Activated naive CD8-positive, alpha-beta T cell treated with anti-CD3 and anti-CD28 coated beads, Interleukin-2, amount 10 ng/mL, durations not matched to agents 7 days and 5 days (primary cell): ENCODE results near the gene LAMC2. TPM values are rescaled to one million over a fixed set of nuclear protein-coding genes. Genes with fewer than 3 reads are reported as not detected.
"Not testable (repeated sequence)": the region's sequence is repeated elsewhere in the genome, so short reads cannot be mapped to it uniquely, and the experiment has no call there.

Experiments
- ATAC-seq: fragments of 150-1000 bp; cut with Tn5 transposase; one replicate; pipeline ENCODE4 v1.10.0; 2021; ENCODE audit warnings: low read depth, moderate library complexity
- POLR2A ChIA-PET: fragments of 350-600 bp; sonication (Branson Sonifier 250); formaldehyde crosslinking; loops from one replicate; lab custom pipeline; 2021; ENCODE audit warnings: antibody characterized with exemption; lab: Charles Lee
- DNase-seq: peaks from one replicate; pipeline ENCODE4 v3.0.0; 2021
- H3K27ac Mint-ChIP-seq: one replicate; pipeline ENCODE4 v1.8.0; 2022; ENCODE audit warnings: mild to moderate bottlenecking, mixed read lengths
- H3K27me3 Mint-ChIP-seq: one replicate; pipeline ENCODE4 v1.8.0; 2022; ENCODE audit warnings: mild to moderate bottlenecking, moderate library complexity, mixed read lengths
- H3K36me3 Mint-ChIP-seq: one replicate; pipeline ENCODE4 v1.8.0; 2021; ENCODE audit warnings: mild to moderate bottlenecking, mixed read lengths
- H3K4me1 Mint-ChIP-seq: one replicate; pipeline ENCODE4 v1.8.0; 2021; ENCODE audit warnings: mixed read lengths
- H3K4me3 Mint-ChIP-seq: one replicate; pipeline ENCODE4 v1.8.0; 2022; ENCODE audit warnings: mild to moderate bottlenecking, moderate library complexity, mixed read lengths
- H3K9me3 Mint-ChIP-seq: one replicate; pipeline ENCODE4 v1.8.0; 2021; ENCODE audit warnings: mixed read lengths
- total RNA-seq, 2 experiments: library from RNA; stranded (reverse); gene quantifications; one replicate each; pipeline ENCODE4 v1.2.3, GENCODE V29; 2021

The LAMC2 gene
- total RNA-seq, 2 experiments from 2014 or later, result not detected

DNA sequence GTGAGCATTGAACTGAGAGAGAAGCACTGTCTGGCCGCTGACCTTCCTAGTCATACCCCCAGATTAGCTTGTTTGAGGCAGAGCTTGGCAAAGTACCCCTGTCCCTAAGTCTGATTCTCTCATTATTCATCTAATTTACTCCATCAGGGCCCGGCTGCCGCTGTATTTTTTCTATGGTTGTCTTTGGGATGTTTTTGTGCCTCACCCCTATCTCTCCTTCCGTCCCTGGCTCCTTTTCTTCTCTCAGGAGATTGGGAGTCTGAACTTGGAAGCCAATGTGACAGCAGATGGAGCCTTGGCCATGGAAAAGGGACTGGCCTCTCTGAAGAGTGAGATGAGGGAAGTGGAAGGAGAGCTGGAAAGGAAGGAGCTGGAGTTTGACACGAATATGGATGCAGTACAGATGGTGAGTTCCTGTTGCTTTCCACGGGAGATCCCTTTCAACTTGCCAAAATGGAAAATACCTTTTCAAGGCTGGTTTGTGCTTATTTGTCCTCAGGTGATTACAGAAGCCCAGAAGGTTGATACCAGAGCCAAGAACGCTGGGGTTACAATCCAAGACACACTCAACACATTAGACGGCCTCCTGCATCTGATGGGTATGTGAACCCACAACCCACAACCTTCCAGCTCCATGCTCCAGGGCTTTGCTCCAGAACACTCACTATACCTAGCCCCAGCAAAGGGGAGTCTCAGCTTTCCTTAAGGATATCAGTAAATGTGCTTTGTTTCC lies 53.9 kb downstream of the LAMC2 start:
- no peaks in the 10 kb centered on the region for H3K4me1 Mint-ChIP-seq
- no peak for ATAC-seq
- H3K27ac Mint-ChIP-seq, result no peak overlapping the region
- peaks cover 5% of the 10 kb centered on the region for H3K27me3 Mint-ChIP-seq
- no peaks in the 10 kb centered on the region for H3K36me3 Mint-ChIP-seq
- H3K9me3 Mint-ChIP-seq, result no peaks in the 10 kb centered on the region
- no peak overlapping the region for H3K4me3 Mint-ChIP-seq
- DNase-seq, result no peak
- POLR2A ChIA-PET, result no interaction called here

DNA sequence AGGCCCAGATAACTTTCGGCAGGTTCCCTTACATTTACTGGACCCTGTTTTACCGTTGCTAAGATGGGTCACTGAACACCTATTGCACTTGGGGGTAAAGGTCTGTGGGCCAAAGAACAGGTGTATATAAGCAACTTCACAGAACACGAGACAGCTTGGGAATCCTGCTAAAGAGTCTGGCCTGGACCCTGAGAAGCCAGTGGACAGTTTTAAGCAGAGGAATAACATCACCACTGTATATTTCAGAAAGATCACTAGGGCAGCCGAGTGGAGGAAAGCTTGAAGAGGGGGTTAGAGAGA lies 54.4 kb downstream of the LAMC2 start:
- H3K36me3 Mint-ChIP-seq, result no peaks in the 10 kb centered on the region

DNA sequence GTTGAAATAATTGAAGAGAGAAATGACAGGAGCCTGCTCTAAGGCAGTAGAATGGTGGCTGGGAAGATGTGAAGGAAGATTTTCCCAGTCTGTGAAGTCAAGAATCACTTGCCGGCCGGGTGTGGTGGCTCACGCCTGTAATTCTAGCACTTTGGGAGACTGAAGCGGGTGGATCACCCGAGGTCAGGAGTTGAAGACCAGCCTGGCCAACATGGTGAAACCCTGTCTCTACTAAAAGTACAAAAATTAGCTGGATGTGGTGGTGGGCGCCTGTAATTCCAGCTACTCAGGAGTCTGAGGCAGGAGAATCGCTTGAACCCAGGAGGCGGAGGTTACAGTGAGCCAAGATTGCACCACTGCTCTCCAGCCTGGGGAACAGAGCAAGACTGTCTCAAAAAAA lies 54.8 kb downstream of the LAMC2 start:
- H3K9me3 Mint-ChIP-seq, result not testable (repeated sequence)

More for the DNA sequence above, 54.4 kb downstream of the LAMC2 start:
- Mint-ChIP-seq H3K4me3 (no peak overlapping the region), H3K4me1 (no peaks in the 10 kb centered on the region), H3K27me3 (peaks cover 5% of the 10 kb centered on the region), H3K27ac (no peak overlapping the region), H3K9me3 (no peaks in the 10 kb centered on the region)
- DNase-seq (no peak), ATAC-seq (no peak)
- POLR2A ChIA-PET, result no interaction called here

DNA sequence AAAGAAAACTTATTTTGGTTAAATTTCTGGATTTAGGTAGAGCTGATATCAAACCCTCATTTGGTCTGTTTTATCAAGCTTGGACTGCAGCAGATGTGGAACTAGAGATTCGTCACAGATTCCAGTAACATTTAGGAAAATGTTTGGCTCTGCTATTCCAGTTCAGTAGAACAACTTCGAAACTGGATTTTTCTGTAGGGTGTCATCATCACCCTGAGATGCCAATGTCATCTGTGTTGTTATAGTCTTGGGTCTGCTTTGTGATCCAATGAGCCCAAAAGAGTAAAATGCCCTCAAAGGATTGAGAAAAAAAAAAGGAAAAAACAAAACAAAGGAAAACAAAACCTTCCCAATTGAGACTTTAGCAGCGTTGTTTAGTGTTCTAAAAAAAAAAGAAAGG lies 55.4 kb downstream of the LAMC2 start:
- peaks cover 5% of the 10 kb centered on the region for H3K27me3 Mint-ChIP-seq
- DNase-seq (no peak), ATAC-seq (no peak)
- POLR2A ChIA-PET, result no interaction called here
- H3K9me3 Mint-ChIP-seq, result no peaks in the 10 kb centered on the region
- H3K4me3 Mint-ChIP-seq, result no peak overlapping the region
- H3K27ac Mint-ChIP-seq, result no peak overlapping the region
- no peaks in the 10 kb centered on the region for H3K36me3 Mint-ChIP-seq
- no peaks in the 10 kb centered on the region for H3K4me1 Mint-ChIP-seq

More for the DNA sequence above, 54.8 kb downstream of the LAMC2 start:
- H3K4me1 Mint-ChIP-seq, H3K27me3 Mint-ChIP-seq, H3K4me3 Mint-ChIP-seq, POLR2A ChIA-PET, H3K36me3 Mint-ChIP-seq, ATAC-seq, H3K27ac Mint-ChIP-seq, DNase-seq: not testable (repeated sequence)

DNA sequence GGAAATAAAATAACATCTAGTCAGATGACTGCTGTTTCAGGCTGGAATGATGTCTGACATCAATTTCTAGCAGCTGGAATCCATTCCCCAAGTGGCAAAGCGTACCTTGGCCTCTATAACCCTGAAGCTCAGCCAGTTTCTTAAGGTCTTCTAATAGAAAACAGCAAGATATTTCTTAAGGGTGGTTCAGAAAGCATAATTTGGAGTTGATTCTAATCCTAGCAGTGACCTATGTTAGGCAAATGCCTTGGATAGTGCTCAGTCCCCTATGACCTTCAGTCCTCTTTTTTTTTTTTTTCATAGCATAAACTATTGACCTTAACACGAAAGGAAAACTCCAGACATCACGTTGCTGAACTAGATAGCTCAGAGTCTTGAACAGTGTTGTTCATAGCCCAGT lies 56.5 kb downstream of the LAMC2 start:
- H3K27me3 Mint-ChIP-seq, result peaks cover 12% of the 10 kb centered on the region
- ATAC-seq, result no peak

DNA sequence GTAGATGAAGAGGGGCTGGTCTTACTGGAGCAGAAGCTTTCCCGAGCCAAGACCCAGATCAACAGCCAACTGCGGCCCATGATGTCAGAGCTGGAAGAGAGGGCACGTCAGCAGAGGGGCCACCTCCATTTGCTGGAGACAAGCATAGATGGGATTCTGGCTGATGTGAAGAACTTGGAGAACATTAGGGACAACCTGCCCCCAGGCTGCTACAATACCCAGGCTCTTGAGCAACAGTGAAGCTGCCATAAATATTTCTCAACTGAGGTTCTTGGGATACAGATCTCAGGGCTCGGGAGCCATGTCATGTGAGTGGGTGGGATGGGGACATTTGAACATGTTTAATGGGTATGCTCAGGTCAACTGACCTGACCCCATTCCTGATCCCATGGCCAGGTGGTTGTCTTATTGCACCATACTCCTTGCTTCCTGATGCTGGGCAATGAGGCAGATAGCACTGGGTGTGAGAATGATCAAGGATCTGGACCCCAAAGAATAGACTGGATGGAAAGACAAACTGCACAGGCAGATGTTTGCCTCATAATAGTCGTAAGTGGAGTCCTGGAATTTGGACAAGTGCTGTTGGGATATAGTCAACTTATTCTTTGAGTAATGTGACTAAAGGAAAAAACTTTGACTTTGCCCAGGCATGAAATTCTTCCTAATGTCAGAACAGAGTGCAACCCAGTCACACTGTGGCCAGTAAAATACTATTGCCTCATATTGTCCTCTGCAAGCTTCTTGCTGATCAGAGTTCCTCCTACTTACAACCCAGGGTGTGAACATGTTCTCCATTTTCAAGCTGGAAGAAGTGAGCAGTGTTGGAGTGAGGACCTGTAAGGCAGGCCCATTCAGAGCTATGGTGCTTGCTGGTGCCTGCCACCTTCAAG lies 57.3 kb downstream of the LAMC2 start:
- DNase-seq (no peak), ATAC-seq (no peak)
- POLR2A ChIA-PET, result no interaction called here
- Mint-ChIP-seq H3K27ac (no peak overlapping the region), H3K4me3 (no peak overlapping the region), H3K9me3 (no peaks in the 10 kb centered on the region), H3K4me1 (no peaks in the 10 kb centered on the region), H3K36me3 (no peaks in the 10 kb centered on the region), H3K27me3 (peaks cover 14% of the 10 kb centered on the region)

More for the DNA sequence above, 56.5 kb downstream of the LAMC2 start:
- Mint-ChIP-seq H3K36me3 (no peaks in the 10 kb centered on the region), H3K4me1 (no peaks in the 10 kb centered on the region), H3K4me3 (no peak overlapping the region), H3K27ac (no peak overlapping the region), H3K9me3 (no peaks in the 10 kb centered on the region)
- DNase-seq, result no peak
- POLR2A ChIA-PET, result no interaction called here

DNA sequence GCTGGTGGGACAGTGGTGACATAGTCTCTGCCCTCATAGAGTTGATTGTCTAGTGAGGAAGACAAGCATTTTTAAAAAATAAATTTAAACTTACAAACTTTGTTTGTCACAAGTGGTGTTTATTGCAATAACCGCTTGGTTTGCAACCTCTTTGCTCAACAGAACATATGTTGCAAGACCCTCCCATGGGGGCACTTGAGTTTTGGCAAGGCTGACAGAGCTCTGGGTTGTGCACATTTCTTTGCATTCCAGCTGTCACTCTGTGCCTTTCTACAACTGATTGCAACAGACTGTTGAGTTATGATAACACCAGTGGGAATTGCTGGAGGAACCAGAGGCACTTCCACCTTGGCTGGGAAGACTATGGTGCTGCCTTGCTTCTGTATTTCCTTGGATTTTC lies 58.4 kb downstream of the LAMC2 start:
- H3K4me3 Mint-ChIP-seq, result no peak overlapping the region
- ATAC-seq, result no peak
- no peaks in the 10 kb centered on the region for H3K4me1 Mint-ChIP-seq

DNA sequence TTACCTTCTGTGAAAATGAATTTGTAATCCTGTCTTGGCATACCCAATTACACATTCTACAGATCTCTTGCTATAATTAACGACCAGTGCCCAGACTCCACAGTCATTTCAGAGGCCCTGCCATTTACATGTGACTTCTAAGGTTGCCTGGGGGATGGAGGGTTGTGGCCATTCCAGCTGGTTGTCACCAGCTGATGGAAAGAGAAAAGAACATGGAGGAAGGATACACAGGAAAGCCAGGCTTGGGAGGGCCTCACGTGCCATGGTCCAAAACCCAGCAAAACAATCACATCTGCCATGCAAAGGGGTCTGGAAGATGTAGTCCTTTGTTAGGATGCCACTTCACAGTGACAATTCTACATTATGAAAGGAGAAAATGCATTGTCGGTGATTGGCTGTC lies 59.3 kb downstream of the LAMC2 start:
- peaks cover 14% of the 10 kb centered on the region for H3K27me3 Mint-ChIP-seq
- no peak for DNase-seq
- no peaks in the 10 kb centered on the region for H3K36me3 Mint-ChIP-seq
- no peaks in the 10 kb centered on the region for H3K9me3 Mint-ChIP-seq
- H3K4me3 Mint-ChIP-seq, result no peak overlapping the region
- H3K4me1 Mint-ChIP-seq, result peaks cover 3% of the 10 kb centered on the region
- POLR2A ChIA-PET, result no interaction called here
- H3K27ac Mint-ChIP-seq, result no peak overlapping the region
- ATAC-seq, result no peak

More for the DNA sequence above, 58.4 kb downstream of the LAMC2 start:
- H3K36me3 Mint-ChIP-seq, result no peaks in the 10 kb centered on the region
- no peaks in the 10 kb centered on the region for H3K9me3 Mint-ChIP-seq
- peaks cover 14% of the 10 kb centered on the region for H3K27me3 Mint-ChIP-seq
- DNase-seq, result no peak
- POLR2A ChIA-PET, result no interaction called here
- no peak overlapping the region for H3K27ac Mint-ChIP-seq

DNA sequence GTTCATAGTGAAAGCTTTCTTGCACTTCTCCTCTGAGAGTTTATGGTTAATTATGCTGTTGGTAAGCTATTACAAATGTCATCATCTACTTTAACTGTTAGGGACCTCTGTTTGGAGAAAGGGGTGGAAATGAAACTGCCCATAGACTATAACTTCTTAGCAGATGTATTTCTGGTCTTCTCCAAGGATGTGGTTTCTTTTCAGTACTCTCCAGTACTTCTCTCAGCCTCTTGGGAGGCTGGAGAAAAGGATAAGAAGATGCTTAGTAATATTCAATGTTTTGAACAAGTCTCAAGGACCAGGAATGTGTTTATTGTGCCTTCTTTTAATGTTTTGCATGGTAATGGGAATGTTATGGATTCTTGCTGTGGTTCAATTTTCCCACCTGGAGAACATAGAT lies 60.4 kb downstream of the LAMC2 start:
- POLR2A ChIA-PET, result no interaction called here
- no peaks in the 10 kb centered on the region for H3K36me3 Mint-ChIP-seq
- no peak overlapping the region for H3K27ac Mint-ChIP-seq
- H3K9me3 Mint-ChIP-seq, result no peaks in the 10 kb centered on the region
- no peak for DNase-seq
- H3K4me3 Mint-ChIP-seq, result no peak overlapping the region
- H3K4me1 Mint-ChIP-seq, result peaks cover 3% of the 10 kb centered on the region
- no peak for ATAC-seq
- H3K27me3 Mint-ChIP-seq, result peaks cover 9% of the 10 kb centered on the region

DNA sequence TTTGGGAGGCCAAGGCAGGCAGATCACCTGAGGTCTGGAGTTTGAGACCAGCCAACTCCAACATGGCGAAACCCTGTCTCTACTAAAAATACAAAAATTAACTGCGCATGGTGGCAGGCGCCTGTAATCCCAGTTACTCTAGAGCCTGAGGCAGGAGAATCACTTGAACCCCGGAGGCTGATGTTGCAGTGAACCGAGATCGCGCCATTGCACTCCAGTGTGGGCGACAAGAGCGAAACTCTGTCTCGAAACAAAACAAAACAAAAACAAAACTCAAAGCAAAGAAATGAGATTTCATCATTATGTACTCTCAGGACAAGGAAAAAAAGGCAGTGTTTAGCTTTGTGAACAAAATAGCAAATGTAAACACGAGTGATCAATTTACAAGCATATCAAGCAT lies 61.0 kb downstream of the LAMC2 start:
- Mint-ChIP-seq H3K27me3 (peaks cover 9% of the 10 kb centered on the region), H3K9me3 (no peaks in the 10 kb centered on the region), H3K4me3 (no peak overlapping the region), H3K4me1 (peaks cover 3% of the 10 kb centered on the region), H3K36me3 (no peaks in the 10 kb centered on the region), H3K27ac (no peak overlapping the region)
- POLR2A ChIA-PET, result no interaction called here
- no peak for ATAC-seq
- no peak for DNase-seq

DNA sequence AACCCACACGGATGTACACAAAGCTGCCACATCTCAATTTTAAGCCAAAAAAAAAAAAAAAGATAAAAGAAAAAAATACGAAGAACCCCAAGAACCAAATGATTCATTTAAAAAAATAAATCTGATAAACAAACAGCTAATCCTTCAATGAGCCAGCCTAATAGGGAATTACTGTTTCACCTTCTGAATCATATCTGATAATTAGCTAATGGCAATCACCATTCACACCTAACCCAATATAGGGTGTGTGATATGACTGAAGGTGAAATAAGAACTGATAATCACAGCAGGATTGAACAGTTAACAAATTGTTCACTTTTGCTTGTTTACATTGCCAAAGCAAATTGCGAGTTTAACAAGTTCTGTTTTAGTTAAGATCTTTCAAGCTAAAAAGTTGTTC lies 61.4 kb downstream of the LAMC2 start:
- peaks cover 3% of the 10 kb centered on the region for H3K4me1 Mint-ChIP-seq
- H3K36me3 Mint-ChIP-seq, result no peaks in the 10 kb centered on the region
- ATAC-seq (no peak), DNase-seq (no peak)
- no peak overlapping the region for H3K27ac Mint-ChIP-seq
- H3K9me3 Mint-ChIP-seq, result no peaks in the 10 kb centered on the region
- no peak overlapping the region for H3K4me3 Mint-ChIP-seq
- peaks cover 9% of the 10 kb centered on the region for H3K27me3 Mint-ChIP-seq
- POLR2A ChIA-PET, result no interaction called here

DNA sequence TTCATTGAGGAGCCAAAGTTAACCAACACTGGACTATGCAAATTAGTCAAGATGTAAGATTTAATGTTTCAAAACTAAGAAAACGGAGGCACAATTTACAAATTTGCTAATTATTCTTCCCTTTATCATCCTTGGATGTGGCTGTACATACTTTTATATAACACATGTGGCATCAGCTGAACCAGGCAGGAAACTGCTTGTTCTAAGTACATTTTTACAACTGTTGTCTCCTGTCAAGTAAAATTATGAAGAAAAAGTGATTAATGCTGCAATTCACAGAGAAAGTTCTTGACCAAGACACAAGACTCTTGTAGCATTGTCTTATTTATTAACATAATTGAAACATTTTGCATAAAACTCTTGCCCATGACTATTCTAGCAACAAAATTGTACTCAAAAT lies 61.9 kb downstream of the LAMC2 start:
- ATAC-seq (no peak), DNase-seq (no peak)
- peaks cover 9% of the 10 kb centered on the region for H3K27me3 Mint-ChIP-seq
- no peaks in the 10 kb centered on the region for H3K36me3 Mint-ChIP-seq
- peaks cover 6% of the 10 kb centered on the region for H3K4me1 Mint-ChIP-seq
- no peak overlapping the region for H3K4me3 Mint-ChIP-seq
- H3K27ac Mint-ChIP-seq, result no peak overlapping the region
- POLR2A ChIA-PET, result no interaction called here
- no peaks in the 10 kb centered on the region for H3K9me3 Mint-ChIP-seq

DNA sequence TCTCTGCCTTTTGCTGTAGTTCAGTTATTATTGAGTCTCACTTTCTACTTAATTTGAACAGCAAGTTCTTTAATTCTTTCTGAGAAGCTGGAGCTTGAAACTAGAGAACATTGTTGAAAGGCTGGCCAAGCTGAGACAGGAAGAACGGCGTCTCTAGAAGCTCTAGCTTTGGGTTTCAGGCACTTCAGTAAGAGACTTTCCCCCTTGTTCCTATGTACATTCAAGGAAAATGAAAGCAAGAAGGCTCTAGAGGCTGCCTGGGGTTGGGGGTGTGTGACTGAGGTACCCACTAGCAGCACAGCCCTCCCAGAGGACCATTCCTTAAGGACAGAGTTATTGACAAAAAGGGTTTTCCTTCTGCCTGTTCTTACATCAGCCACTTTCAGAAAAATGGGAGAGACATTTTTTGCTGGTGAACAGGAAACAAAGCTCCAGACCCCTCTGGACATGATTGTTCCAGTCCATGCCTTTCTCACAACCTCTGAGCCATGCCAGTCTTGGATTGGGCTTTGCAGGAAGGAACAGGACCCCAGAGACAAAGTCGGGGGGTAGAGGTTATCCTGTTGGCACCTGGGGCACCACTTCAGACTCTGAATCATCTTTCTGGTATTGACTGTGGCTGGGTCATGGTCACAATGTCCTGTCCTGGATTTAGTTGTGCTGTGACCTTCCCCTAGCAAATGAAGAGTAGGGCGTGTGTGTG lies 63.1 kb downstream of the LAMC2 start:
- Mint-ChIP-seq H3K27me3 (peaks cover 9% of the 10 kb centered on the region), H3K9me3 (no peaks in the 10 kb centered on the region), H3K4me3 (no peak overlapping the region), H3K27ac (no peak overlapping the region), H3K4me1 (peaks cover 6% of the 10 kb centered on the region), H3K36me3 (no peaks in the 10 kb centered on the region)
- DNase-seq, result no peak
- no peak for ATAC-seq
- POLR2A ChIA-PET, result no interaction called here
